CD4-positive, alpha-beta T cell (primary cell): ENCODE results near the gene DHX15. TPM values are rescaled to one million over a fixed set of nuclear protein-coding genes. Genes with fewer than 3 reads are reported as not detected.

ENCODE experiments used
- ATAC-seq: fragments of 200-7000 bp; cut with Tn5 transposase; one replicate; pipeline ENCODE4 v1.10.0; 2022; ENCODE audit warnings: mild to moderate bottlenecking; ENCODE audit not compliant: poor library complexity
- CTCF ChIA-PET: fragments of 350-600 bp; sonication (Branson Sonifier 250); formaldehyde crosslinking; loops from one replicate; lab custom pipeline; 2021; ENCODE audit warnings: antibody characterized with exemption, inconsistent platforms; lab: Charles Lee
- POLR2A ChIA-PET: fragments of 350-600 bp; sonication (Branson Sonifier 250); formaldehyde crosslinking; loops from one replicate; lab custom pipeline; 2021; ENCODE audit warnings: antibody characterized with exemption, inconsistent platforms; lab: Charles Lee
- DNase-seq, 14 experiments: peaks; one replicate each; pipeline ENCODE4 v3.0.0-alpha.2; 2013 to 2020; ENCODE audit warnings: mixed read lengths in 2 of 14
- H3K27ac ChIP-seq, 2 donors: one replicate each; pipeline versions ENCODE4 v1.5.1 to v1.7.0; 2013; ENCODE audit warnings: low read length in 2 of 2, low read depth in 1 of 2, mild to moderate bottlenecking in 1 of 2
- H3K27me3 ChIP-seq, 2 experiments: 1 replicate in 1 of 2; 2 replicates in 1 of 2; pipeline versions ENCODE4 v1.6.1 to v1.7.0; 2013; ENCODE audit warnings: low read length in 2 of 2, control low read depth in 1 of 2, mild to moderate bottlenecking in 1 of 2, moderate library complexity in 1 of 2; ENCODE audit not compliant: insufficient read depth in 2 of 2, control insufficient read depth in 1 of 2
- H3K36me3 ChIP-seq: one replicate; pipeline ENCODE4 v1.6.1; 2013; ENCODE audit warnings: low read length, control low read depth; ENCODE audit not compliant: insufficient read depth
- H3K4me1 ChIP-seq: one replicate; pipeline ENCODE4 v1.6.1; 2013; ENCODE audit warnings: low read length, control low read depth; ENCODE audit not compliant: insufficient read depth
- H3K4me3 ChIP-seq: one replicate; pipeline ENCODE4 v1.5.1; 2013; ENCODE audit warnings: mild to moderate bottlenecking, low read length, moderate library complexity
- H3K9me3 ChIP-seq, 2 experiments: 1 replicate in 1 of 2; 2 replicates in 1 of 2; pipeline versions ENCODE4 v1.6.1 to v1.7.0; 2013; ENCODE audit warnings: low read length in 2 of 2, mild to moderate bottlenecking in 2 of 2, control low read depth in 1 of 2, moderate library complexity in 1 of 2; ENCODE audit not compliant: control insufficient read depth in 1 of 2, insufficient read depth in 1 of 2
- H3K27ac Mint-ChIP-seq: one replicate; pipeline ENCODE4 v1.8.0; 2020; ENCODE audit warnings: mixed read lengths
- H3K27me3 Mint-ChIP-seq: one replicate; pipeline ENCODE4 v1.8.0; 2021; ENCODE audit warnings: mixed read lengths
- H3K36me3 Mint-ChIP-seq: one replicate; pipeline ENCODE4 v1.8.0; 2021; ENCODE audit warnings: low read depth, mixed read lengths
- H3K4me1 Mint-ChIP-seq: one replicate; pipeline ENCODE4 v1.8.0; 2021; ENCODE audit warnings: low read depth, mixed read lengths
- H3K4me3 Mint-ChIP-seq: one replicate; pipeline ENCODE4 v1.8.0; 2020; ENCODE audit warnings: mild to moderate bottlenecking, mixed read lengths
- H3K9me3 Mint-ChIP-seq: one replicate; pipeline ENCODE4 v1.8.0; 2020; ENCODE audit warnings: mixed read lengths
- CTCF ChIP-seq: fragments of 200-600 bp; IDR thresholded peaks from one replicate; pipeline ENCODE4 v1.8.0; 2022; ENCODE audit warnings: antibody characterized with exemption, mild to moderate bottlenecking
- intact Hi-C, 2 experiments: fragments of 100-400 bp; cut with DNase I in 1 of 2; cut with micrococcal nuclease in 1 of 2; formaldehyde crosslinking; loops; one replicate each; pipeline versions ENCODE4 v1.15.1 to v1.9.0; 2023 to 2025; cut with DNase I, micrococcal nuclease
- total RNA-seq, 174 experiments: library from RNA in 2 of 174; stranded (reverse) in 2 of 174; gene quantifications; one replicate each; pipeline ENCODE4 v1.2.3 and lab custom pipeline; 2021 to 2026

Gene DHX15
- total RNA-seq, 2 experiments from 2014 or later = 208 to 209 TPM

DNA sequence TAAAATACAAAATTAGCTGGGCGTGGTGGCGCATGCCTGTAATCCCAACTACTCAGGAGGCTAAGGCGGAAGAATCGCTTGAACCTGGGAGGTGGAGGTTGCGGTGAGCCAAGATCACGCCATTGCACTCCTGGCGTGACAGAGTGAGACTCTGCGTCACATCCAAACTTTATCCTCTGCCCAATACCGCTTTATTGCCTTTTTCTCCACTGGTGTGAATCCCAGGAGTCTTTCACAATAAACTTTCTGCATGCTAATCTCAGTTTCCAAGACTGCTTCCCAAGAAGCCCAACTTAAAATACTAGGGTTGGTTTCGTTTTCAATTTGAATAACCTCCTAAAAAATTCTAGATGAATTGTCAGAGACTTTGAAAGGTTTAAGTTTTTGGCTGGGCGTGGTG, 27.2 kb upstream of the DHX15 start:
- Histone ChIP-seq H3K27me3 (no peaks in the 10 kb centered on the region), H3K4me3 (no peak overlapping the region), H3K36me3 (no peaks in the 10 kb centered on the region), H3K4me1 (no peaks in the 10 kb centered on the region), H3K27ac (no peak overlapping the region), H3K9me3 (peaks cover 0 to 3% of the 10 kb centered on the region in 2 experiments)
- Mint-ChIP-seq H3K27me3 (no peaks in the 10 kb centered on the region), H3K4me3 (no peak overlapping the region), H3K36me3 (no peaks in the 10 kb centered on the region), H3K4me1 (no peaks in the 10 kb centered on the region), H3K27ac (no peak overlapping the region), H3K9me3 (no peaks in the 10 kb centered on the region)
- ChIA-PET CTCF (no interaction called here), POLR2A (no interaction called here)
- TF ChIP-seq CTCF = no peak
- ATAC-seq (no peak), DNase-seq (no peak)
- intact Hi-C loops = no loop called here

DNA sequence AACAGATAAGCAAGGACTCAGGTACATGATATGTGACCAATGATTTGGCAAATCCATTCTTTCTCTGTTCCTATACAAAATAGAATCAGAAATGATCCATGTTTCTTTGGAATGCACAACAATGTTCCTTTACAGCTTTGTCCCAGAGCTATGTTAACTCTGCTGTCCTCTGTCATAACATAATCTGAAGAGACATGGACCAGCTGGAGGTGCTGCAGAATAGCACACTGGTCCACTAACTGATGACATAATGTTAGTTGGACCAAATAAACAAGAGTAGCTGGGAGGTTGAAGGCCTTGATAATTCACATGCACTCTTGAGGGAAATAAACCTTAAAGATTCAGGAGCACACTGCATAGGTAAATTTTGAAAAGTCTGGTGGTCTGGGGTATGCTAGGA, 23.0 kb upstream of the DHX15 start:
- intact Hi-C loops = no loop called here
- Mint-ChIP-seq H3K9me3 (no peaks in the 10 kb centered on the region), H3K4me1 (peaks cover 6% of the 10 kb centered on the region), H3K36me3 (no peaks in the 10 kb centered on the region), H3K27me3 (no peaks in the 10 kb centered on the region), H3K4me3 (no peak overlapping the region), H3K27ac (no peak overlapping the region)
- ChIA-PET CTCF (no interaction called here), POLR2A (no interaction called here)
- ATAC-seq = no peak
- TF ChIP-seq CTCF = no peak
- H3K9me3 ChIP-seq = peaks cover 0 to 3% of the 10 kb centered on the region in 2 experiments
- H3K27me3 ChIP-seq = no peaks in the 10 kb centered on the region
- DNase-seq = no peak
- no peak overlapping the region for H3K27ac ChIP-seq
- no peaks in the 10 kb centered on the region for H3K4me1 ChIP-seq
- no peak overlapping the region for H3K4me3 ChIP-seq
- no peaks in the 10 kb centered on the region for H3K36me3 ChIP-seq

- Mint-ChIP-seq H3K27ac (no peak overlapping the region), H3K9me3 (no peaks in the 10 kb centered on the region), H3K4me1 (peaks cover 6% of the 10 kb centered on the region), H3K36me3 (no peaks in the 10 kb centered on the region), H3K4me3 (no peak overlapping the region), H3K27me3 (peaks cover 6% of the 10 kb centered on the region)
- no peak for ATAC-seq
- TF ChIP-seq CTCF = no peak
- Histone ChIP-seq H3K4me1 (no peaks in the 10 kb centered on the region), H3K27ac (no peak overlapping the region), H3K4me3 (no peak overlapping the region), H3K27me3 (no peaks in the 10 kb centered on the region), H3K36me3 (no peaks in the 10 kb centered on the region), H3K9me3 (no peaks in the 10 kb centered on the region)
- POLR2A ChIA-PET = no interaction called here
- CTCF ChIA-PET = no interaction called here
- intact Hi-C loops = no loop called here
- DNase-seq = no peak
Observed at GRCh38 chr4:24605216-24605615, 20.9 kb upstream of the DHX15 start.
